SK-N-SH treated with all-trans-retinoic acid at 6 μM for 48 hours (cell line): Measurements from ENCODE around the gene BICDL1.

ENCODE experiments used
- ATAC-seq: fragments of 200-7000 bp; cut with Tn5 transposase; 3 replicates; pipeline ENCODE4 v1.9.1; 2020; ENCODE audit warnings: mild to moderate bottlenecking, moderate library complexity
- ARNTL ChIP-seq: fragments of 450-650 bp; formaldehyde crosslinking; IDR thresholded peaks from 2 replicates; pipeline ENCODE4 v1.5.0; 2020; ENCODE audit warnings: low read depth, mild to moderate bottlenecking, moderate library complexity, borderline replicate concordance
- BACH2 ChIP-seq: fragments of 250-450 bp; sonication (Bioruptor Pico); IDR thresholded peaks from 2 replicates; pipeline ENCODE4 v1.9.0; 2021; ENCODE audit warnings: mild to moderate bottlenecking, borderline replicate concordance
- CREB5 ChIP-seq: fragments of 250-450 bp; sonication (Bioruptor Pico); IDR thresholded peaks from 2 replicates; pipeline ENCODE4 v1.5.1; 2020; ENCODE audit warnings: low read depth, mild to moderate bottlenecking, moderate library complexity
- CSDC2 ChIP-seq: fragments of 250-450 bp; sonication (Bioruptor Pico); IDR thresholded peaks from 2 replicates; pipeline ENCODE4 v1.5.0; 2020; ENCODE audit warnings: mild to moderate bottlenecking, moderate library complexity
- ESRRG ChIP-seq: fragments of 250-450 bp; sonication (Bioruptor Pico); IDR thresholded peaks from 2 replicates; pipeline ENCODE4 v1.6.1; 2021; ENCODE audit warnings: mild to moderate bottlenecking
- GLIS3 ChIP-seq: fragments of 250-450 bp; sonication (Bioruptor Pico); IDR thresholded peaks from 2 replicates; pipeline ENCODE4 v1.5.0; 2020; ENCODE audit warnings: mild to moderate bottlenecking, moderate library complexity
- OSR1 ChIP-seq: fragments of 250-450 bp; sonication (Bioruptor Pico); IDR thresholded peaks from 2 replicates; pipeline ENCODE4 v1.8.0; 2022; ENCODE audit warnings: moderate library complexity, mild to moderate bottlenecking, inconsistent platforms
- PATZ1 ChIP-seq: fragments of 250-450 bp; sonication (Bioruptor Pico); IDR thresholded peaks from 2 replicates; pipeline ENCODE4 v1.8.0; 2020; ENCODE audit warnings: mild to moderate bottlenecking, moderate library complexity, borderline replicate concordance
- PPARA ChIP-seq: fragments of 250-450 bp; sonication (Bioruptor Pico); IDR thresholded peaks from 2 replicates; pipeline ENCODE4 v1.5.0; 2020; ENCODE audit warnings: mild to moderate bottlenecking, borderline replicate concordance
- RARB ChIP-seq: fragments of 250-450 bp; sonication (Bioruptor Pico); IDR thresholded peaks from 2 replicates; pipeline ENCODE4 v1.8.0; 2021; ENCODE audit warnings: mild to moderate bottlenecking, moderate library complexity
- SNAI2 ChIP-seq: fragments of 250-450 bp; sonication (Bioruptor Pico); IDR thresholded peaks from 2 replicates; pipeline ENCODE4 v1.5.0; 2020; ENCODE audit warnings: mild to moderate bottlenecking, moderate library complexity
- TCF4 ChIP-seq: fragments of 250-450 bp; sonication (Bioruptor Pico); IDR thresholded peaks from 2 replicates; pipeline ENCODE4 v1.8.0; 2021; ENCODE audit warnings: mild to moderate bottlenecking, moderate library complexity, borderline replicate concordance
- TOX ChIP-seq: fragments of 250-450 bp; sonication (Bioruptor Pico); IDR thresholded peaks from 2 replicates; pipeline ENCODE4 v1.8.0; 2021; ENCODE audit warnings: mild to moderate bottlenecking, moderate library complexity, borderline replicate concordance
- TSHZ2 ChIP-seq: fragments of 250-450 bp; sonication (Bioruptor Pico); IDR thresholded peaks from 2 replicates; pipeline ENCODE4 v1.5.0; 2020; ENCODE audit warnings: mild to moderate bottlenecking, moderate library complexity
- ZC3H10 ChIP-seq: fragments of 250-450 bp; sonication (Bioruptor Pico); IDR thresholded peaks from 2 replicates; pipeline ENCODE4 v1.5.1; 2021; ENCODE audit warnings: mild to moderate bottlenecking, moderate library complexity
- ZFP3 ChIP-seq: fragments of 250-450 bp; sonication (Bioruptor Pico); IDR thresholded peaks from 2 replicates; pipeline ENCODE4 v1.5.0; 2020; ENCODE audit warnings: mild to moderate bottlenecking, moderate library complexity
- ZFP30 ChIP-seq: fragments of 450-650 bp; formaldehyde crosslinking; IDR thresholded peaks from 2 replicates; pipeline ENCODE4 v1.5.0; 2022; ENCODE audit warnings: mild to moderate bottlenecking, moderate library complexity
- ZNF565 ChIP-seq: fragments of 450-650 bp; formaldehyde crosslinking; conservative IDR thresholded peaks from 2 replicates; pipeline ENCODE4 v1.5.0; 2020; ENCODE audit warnings: low read depth, mild to moderate bottlenecking, moderate library complexity
- ZNF70 ChIP-seq: fragments of 450-650 bp; formaldehyde crosslinking; IDR thresholded peaks from 2 replicates; pipeline ENCODE4 v1.5.0; 2020; ENCODE audit warnings: mild to moderate bottlenecking, moderate library complexity
- ZNF8 ChIP-seq: fragments of 450-650 bp; formaldehyde crosslinking; IDR thresholded peaks from 2 replicates; pipeline ENCODE4 v1.5.0; 2020; ENCODE audit warnings: mild to moderate bottlenecking, moderate library complexity
- TF ChIP-seq, protein P1 (sequence below): fragments of 250-450 bp; sonication (Bioruptor Pico); IDR thresholded peaks from 2 replicates; pipeline ENCODE4 v1.5.1; 2021; ENCODE audit warnings: mild to moderate bottlenecking, moderate library complexity
- TF ChIP-seq, protein P2 (sequence below): fragments of 250-450 bp; sonication (Bioruptor Pico); IDR thresholded peaks from 2 replicates; pipeline ENCODE4 v1.8.0; 2021; ENCODE audit warnings: low read depth, mild to moderate bottlenecking, moderate library complexity, borderline replicate concordance

BICDL1 gene

GRCh38 chr12:120130011-120130410, 141.0 kb downstream of the BICDL1 start:
- no peak for ATAC-seq
- TF ChIP-seq ZFP3 (CRISPR knock-in tag) (no peak), ZC3H10 (no peak), PATZ1 (no peak), CSDC2 (CRISPR knock-in tag) (no peak), BACH2 (CRISPR knock-in tag) (no peak), ESRRG (CRISPR knock-in tag) (no peak), TCF4 (no peak), ZNF70 (CRISPR knock-in tag) (no peak), ZFP30 (CRISPR knock-in tag) (no peak), ARNTL (CRISPR knock-in tag) (no peak), CREB5 (CRISPR knock-in tag) (no peak), ZNF565 (CRISPR knock-in tag) (no peak), TSHZ2 (CRISPR knock-in tag) (no peak), RARB (CRISPR knock-in tag) (no peak)
- TF ChIP-seq, protein P1, sequence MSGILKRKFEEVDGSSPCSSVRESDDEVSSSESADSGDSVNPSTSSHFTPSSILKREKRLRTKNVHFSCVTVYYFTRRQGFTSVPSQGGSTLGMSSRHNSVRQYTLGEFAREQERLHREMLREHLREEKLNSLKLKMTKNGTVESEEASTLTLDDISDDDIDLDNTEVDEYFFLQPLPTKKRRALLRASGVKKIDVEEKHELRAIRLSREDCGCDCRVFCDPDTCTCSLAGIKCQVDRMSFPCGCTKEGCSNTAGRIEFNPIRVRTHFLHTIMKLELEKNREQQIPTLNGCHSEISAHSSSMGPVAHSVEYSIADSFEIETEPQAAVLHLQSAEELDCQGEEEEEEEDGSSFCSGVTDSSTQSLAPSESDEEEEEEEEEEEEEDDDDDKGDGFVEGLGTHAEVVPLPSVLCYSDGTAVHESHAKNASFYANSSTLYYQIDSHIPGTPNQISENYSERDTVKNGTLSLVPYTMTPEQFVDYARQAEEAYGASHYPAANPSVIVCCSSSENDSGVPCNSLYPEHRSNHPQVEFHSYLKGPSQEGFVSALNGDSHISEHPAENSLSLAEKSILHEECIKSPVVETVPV = no peak
- TF ChIP-seq, all 23 proteins: peak for 0

- no peak for ATAC-seq
- no peak for TF ChIP-seq OSR1 (CRISPR knock-in tag)
- no peak for TF ChIP-seq RARB (CRISPR knock-in tag)
Measured at GRCh38 chr12:120131116-120131515, 142.1 kb downstream of the BICDL1 start.

DNA sequence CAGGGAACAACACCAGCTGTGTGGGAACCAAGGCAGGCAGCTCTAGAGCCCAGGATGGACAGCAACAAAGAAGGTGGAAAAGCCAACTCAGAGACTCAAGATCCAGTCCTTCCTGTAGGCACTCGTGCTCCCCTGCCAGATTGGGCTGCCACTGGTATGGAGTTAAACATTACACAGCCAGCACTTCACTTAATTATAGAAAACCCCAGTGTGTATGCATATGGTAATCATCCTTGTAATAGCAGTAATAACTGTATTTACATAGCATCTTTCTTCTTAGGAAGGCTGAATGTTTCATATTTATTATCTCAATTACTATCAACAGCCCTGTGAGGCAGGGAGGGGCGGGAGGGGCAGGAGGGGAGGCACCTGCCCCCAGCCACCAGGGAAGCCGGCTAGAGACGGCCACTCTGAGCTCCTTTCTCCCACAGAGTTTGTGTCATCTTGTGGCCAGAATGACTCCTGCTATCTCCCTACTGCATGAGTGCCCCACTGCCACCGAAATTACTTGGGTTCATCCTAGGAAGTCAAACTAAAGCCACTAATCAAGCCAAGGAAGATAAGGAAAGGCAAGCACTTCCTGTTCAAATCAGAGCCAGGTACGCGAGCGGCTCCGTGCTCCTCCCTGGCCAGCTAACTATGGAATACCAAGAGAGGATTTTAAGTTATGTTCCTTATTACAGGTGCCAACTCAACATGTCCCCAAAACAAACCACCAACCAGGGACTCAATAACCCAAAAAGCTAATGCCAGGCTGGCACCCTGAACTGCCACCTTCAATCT, 143.2 kb downstream of the BICDL1 start:
- no peak for ATAC-seq

More for the DNA sequence above, 143.2 kb downstream of the BICDL1 start:
- TF ChIP-seq, protein P2, sequence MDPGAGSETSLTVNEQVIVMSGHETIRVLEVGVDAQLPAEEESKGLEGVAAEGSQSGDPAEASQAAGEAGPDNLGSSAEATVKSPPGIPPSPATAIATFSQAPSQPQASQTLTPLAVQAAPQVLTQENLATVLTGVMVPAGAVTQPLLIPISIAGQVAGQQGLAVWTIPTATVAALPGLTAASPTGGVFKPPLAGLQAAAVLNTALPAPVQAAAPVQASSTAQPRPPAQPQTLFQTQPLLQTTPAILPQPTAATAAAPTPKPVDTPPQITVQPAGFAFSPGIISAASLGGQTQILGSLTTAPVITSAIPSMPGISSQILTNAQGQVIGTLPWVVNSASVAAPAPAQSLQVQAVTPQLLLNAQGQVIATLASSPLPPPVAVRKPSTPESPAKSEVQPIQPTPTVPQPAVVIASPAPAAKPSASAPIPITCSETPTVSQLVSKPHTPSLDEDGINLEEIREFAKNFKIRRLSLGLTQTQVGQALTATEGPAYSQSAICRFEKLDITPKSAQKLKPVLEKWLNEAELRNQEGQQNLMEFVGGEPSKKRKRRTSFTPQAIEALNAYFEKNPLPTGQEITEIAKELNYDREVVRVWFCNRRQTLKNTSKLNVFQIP (CRISPR knock-in tag) = no peak
- TF ChIP-seq PATZ1 (no peak), BACH2 (CRISPR knock-in tag) (no peak), ARNTL (CRISPR knock-in tag) (no peak), ZC3H10 (no peak), CSDC2 (CRISPR knock-in tag) (no peak), PPARA (CRISPR knock-in tag) (no peak), ZNF565 (CRISPR knock-in tag) (no peak), ESRRG (CRISPR knock-in tag) (no peak), ZFP30 (CRISPR knock-in tag) (no peak), ZNF8 (CRISPR knock-in tag) (no peak), TOX (CRISPR knock-in tag) (no peak), ZNF70 (CRISPR knock-in tag) (no peak), OSR1 (CRISPR knock-in tag) (no peak), GLIS3 (CRISPR knock-in tag) (no peak), SNAI2 (CRISPR knock-in tag) (no peak)
